Neural progenitor cell (in vitro differentiated cells): ENCODE data around the gene SH2D4B. TPM values are rescaled to one million over a fixed set of nuclear protein-coding genes. Genes with fewer than 3 reads are reported as not detected.

Experiments used
- DNase-seq: peaks from one replicate; pipeline ENCODE4 v3.0.0-alpha.2; 2016; ENCODE audit warnings: low spot score
- H2AFZ ChIP-seq: fragments of 200-600 bp; sonication (generic); replicated peaks from 2 replicates; pipeline ENCODE4 v1.6.1; 2016; ENCODE audit warnings: antibody characterized with exemption
- H3F3A ChIP-seq: fragments of 200-600 bp; sonication (generic); 2 replicates; pipeline ENCODE4 v1.6.1; 2016; ENCODE audit warnings: antibody characterized with exemption, low read depth
- H3K27ac ChIP-seq: fragments of 200-600 bp; sonication (generic); 2 replicates; pipeline ENCODE4 v1.5.1; 2016; ENCODE audit warnings: mild to moderate bottlenecking
- H3K27me3 ChIP-seq: fragments of 200-600 bp; sonication (generic); 2 replicates; pipeline ENCODE4 v1.6.1; 2016; ENCODE audit warnings: mild to moderate bottlenecking, moderate library complexity
- H3K36me3 ChIP-seq: fragments of 200-600 bp; sonication (generic); 2 replicates; pipeline ENCODE4 v1.5.1; 2016
- H3K4me1 ChIP-seq: fragments of 200-600 bp; sonication (generic); 2 replicates; pipeline ENCODE4 v1.6.1; 2016; ENCODE audit warnings: mixed run types
- H3K4me2 ChIP-seq: fragments of 200-600 bp; sonication (generic); 2 replicates; pipeline ENCODE4 v1.6.1; 2016
- H3K4me3 ChIP-seq: fragments of 200-600 bp; sonication (generic); 2 replicates; pipeline ENCODE4 v1.5.1; 2016
- H3K79me2 ChIP-seq: fragments of 200-600 bp; sonication (generic); 2 replicates; pipeline ENCODE4 v1.6.1; 2016; ENCODE audit warnings: low read depth
- H3K9ac ChIP-seq: fragments of 200-600 bp; sonication (generic); 2 replicates; pipeline ENCODE4 v1.6.1; 2016
- H3K9me3 ChIP-seq: fragments of 200-600 bp; sonication (generic); 2 replicates; pipeline ENCODE4 v1.5.1; 2016; ENCODE audit warnings: low read depth
- H4K20me1 ChIP-seq: fragments of 200-600 bp; sonication (generic); 2 replicates; pipeline ENCODE4 v1.6.1; 2016; ENCODE audit warnings: low read depth
- H3K27ac Mint-ChIP-seq: 3 replicates; pipeline ENCODE4 v1.8.0; 2021; ENCODE audit warnings: mixed read lengths
- H3K27me3 Mint-ChIP-seq: 2 replicates; pipeline ENCODE4 v1.8.0; 2022; ENCODE audit warnings: low read depth, mild to moderate bottlenecking, inconsistent platforms, moderate library complexity, mixed read lengths; ENCODE audit not compliant: insufficient read depth
- H3K36me3 Mint-ChIP-seq: 3 replicates; pipeline ENCODE4 v1.8.0; 2021; ENCODE audit warnings: mixed read lengths
- H3K4me1 Mint-ChIP-seq: 3 replicates; pipeline ENCODE4 v1.8.0; 2021; ENCODE audit warnings: mixed read lengths
- H3K4me3 Mint-ChIP-seq: 3 replicates; pipeline ENCODE4 v1.8.0; 2021; ENCODE audit warnings: mild to moderate bottlenecking, moderate library complexity, mixed read lengths
- H3K9me3 Mint-ChIP-seq: 3 replicates; pipeline ENCODE4 v1.8.0; 2020; ENCODE audit warnings: mixed read lengths
- CTCF ChIP-seq: fragments of 200-600 bp; sonication (generic); IDR thresholded peaks from 2 replicates; pipeline ENCODE4 v1.5.1; 2017; ENCODE audit warnings: antibody characterized with exemption, mild to moderate bottlenecking
- EZH2 ChIP-seq: fragments of 200-600 bp; sonication (generic); IDR thresholded peaks from 2 replicates; pipeline ENCODE4 v1.6.1; 2017; ENCODE audit warnings: antibody characterized with exemption, mild to moderate bottlenecking, moderate library complexity
- EZH2phosphoT487 ChIP-seq: fragments of 200-600 bp; sonication (generic); IDR thresholded peaks from 2 replicates; pipeline ENCODE4 v1.6.1; 2017; ENCODE audit warnings: antibody characterized with exemption
- total RNA-seq: library from RNA; depleted of rRNA; stranded (reverse); fragments of >200 nt; gene quantifications from 2 replicates; pipeline ENCODE4 v1.2.3, GENCODE V29; 2015; ENCODE audit warnings: low replicate concordance

The SH2D4B gene
- total RNA-seq, 1 donor from 2014 or later, result 0.11 TPM

GRCh38 chr10:80506836-80507487, 30.7 kb upstream of the SH2D4B start:
- Histone ChIP-seq H3K27ac (no peak overlapping the region), H3K27me3 (no peaks in the 10 kb centered on the region), H3K4me1 (peaks cover 23% of the 10 kb centered on the region), H4K20me1 (peaks cover 41% of the 10 kb centered on the region), H3K79me2 (peaks cover 37% of the 10 kb centered on the region), H3K36me3 (no peaks in the 10 kb centered on the region), H3K4me3 (no peak overlapping the region), H3K9ac (no peak overlapping the region), H3F3A (peaks cover 8% of the 10 kb centered on the region), H3K4me2 (no peak overlapping the region), H3K9me3 (no peaks in the 10 kb centered on the region), H2AFZ (no peak overlapping the region)
- TF ChIP-seq EZH2phosphoT487 (no peak), EZH2 (no peak), CTCF (no peak)
- H3K4me1 Mint-ChIP-seq, result peaks cover 55% of the 10 kb centered on the region
- H3K36me3 Mint-ChIP-seq, result peaks cover 19% of the 10 kb centered on the region
- no peak overlapping the region for H3K27ac Mint-ChIP-seq
- DNase-seq, result no peak
- no peak overlapping the region for H3K4me3 Mint-ChIP-seq
- H3K27me3 Mint-ChIP-seq, result peaks cover 5% of the 10 kb centered on the region
- H3K9me3 Mint-ChIP-seq, result no peaks in the 10 kb centered on the region

GRCh38 chr10:80509108-80509402, 28.6 kb upstream of the SH2D4B start:
- H3K27me3 Mint-ChIP-seq, result peaks cover 5% of the 10 kb centered on the region
- no peaks in the 10 kb centered on the region for H3K27me3 ChIP-seq
- H2AFZ ChIP-seq, result no peak overlapping the region
- peaks cover 22% of the 10 kb centered on the region for H4K20me1 ChIP-seq
- no peak overlapping the region for H3K27ac ChIP-seq
- no peak overlapping the region for H3K4me3 Mint-ChIP-seq
- peaks cover 35% of the 10 kb centered on the region for H3K4me1 Mint-ChIP-seq
- no peak for TF ChIP-seq CTCF
- no peak for TF ChIP-seq EZH2
- H3K4me2 ChIP-seq, result no peak overlapping the region
- H3K4me3 ChIP-seq, result no peak overlapping the region
- H3K36me3 Mint-ChIP-seq, result peaks cover 25% of the 10 kb centered on the region
- no peak overlapping the region for H3K27ac Mint-ChIP-seq
- H3F3A ChIP-seq, result no peaks in the 10 kb centered on the region
- no peaks in the 10 kb centered on the region for H3K9me3 ChIP-seq
- H3K79me2 ChIP-seq, result peaks cover 23% of the 10 kb centered on the region
- peaks cover 11% of the 10 kb centered on the region for H3K4me1 ChIP-seq
- H3K36me3 ChIP-seq, result no peaks in the 10 kb centered on the region
- no peaks in the 10 kb centered on the region for H3K9me3 Mint-ChIP-seq
- H3K9ac ChIP-seq, result no peak overlapping the region
- no peak for DNase-seq

- Histone ChIP-seq H3K27me3 (no peaks in the 10 kb centered on the region), H3K9ac (no peak overlapping the region), H3K79me2 (peaks cover 19% of the 10 kb centered on the region), H3K9me3 (no peaks in the 10 kb centered on the region), H3K27ac (no peak overlapping the region), H4K20me1 (peaks cover 16% of the 10 kb centered on the region), H2AFZ (no peak overlapping the region), H3K4me1 (peaks cover 5% of the 10 kb centered on the region), H3K36me3 (no peaks in the 10 kb centered on the region), H3K4me2 (no peak overlapping the region), H3K4me3 (no peak overlapping the region), H3F3A (no peaks in the 10 kb centered on the region)
- no peak for TF ChIP-seq CTCF
- no peak for TF ChIP-seq EZH2phosphoT487
- TF ChIP-seq EZH2, result no peak
- no peak for DNase-seq
- Mint-ChIP-seq H3K4me3 (no peak overlapping the region), H3K4me1 (peaks cover 29% of the 10 kb centered on the region), H3K27me3 (peaks cover 5% of the 10 kb centered on the region), H3K9me3 (no peaks in the 10 kb centered on the region), H3K36me3 (peaks cover 30% of the 10 kb centered on the region), H3K27ac (peak overlapping the region; percentile 40)
Observed at GRCh38 chr10:80509403-80510161, 28.1 kb upstream of the SH2D4B start.
